ENCODE results near the gene LSAMP.

LSAMP gene

DNA sequence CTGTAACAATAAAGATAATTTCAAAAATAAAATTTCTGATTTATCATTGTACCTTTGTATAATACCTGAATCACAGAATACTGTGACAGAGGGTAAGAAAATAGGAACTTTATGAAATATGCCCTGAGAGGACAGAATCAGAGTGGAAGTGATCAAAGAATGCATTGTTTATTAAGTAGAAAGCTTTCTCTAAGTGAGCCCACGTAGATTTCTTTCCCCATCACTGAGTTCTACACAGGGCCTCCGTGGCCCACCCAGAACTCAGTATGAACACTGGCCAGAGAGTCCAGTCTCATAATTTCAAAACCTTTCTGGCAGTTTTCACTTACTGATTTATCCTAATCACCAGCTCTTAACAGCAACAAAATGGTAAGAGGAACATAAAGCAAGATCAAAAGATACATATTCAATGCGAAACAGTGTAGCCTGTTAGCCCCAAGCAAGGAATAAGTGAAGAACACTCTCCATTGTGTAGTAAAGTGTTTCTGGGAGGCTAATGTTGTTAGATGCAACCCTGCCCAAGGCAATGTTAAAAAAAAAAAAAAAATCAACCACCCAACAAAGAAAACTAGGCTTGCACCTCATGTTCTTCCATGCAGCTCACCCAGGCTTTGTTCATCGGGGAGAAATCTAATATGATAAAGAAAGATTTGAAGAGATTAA is 341.3 kb downstream of the LSAMP start:
- DNase-seq: no peak
- H3K79me2 ChIP-seq (ENCODE audit: control insufficient read depth, insufficient read depth, low read length, poor library complexity): no peaks in the 10 kb centered on the region
- no peak overlapping the region for H2BK5ac ChIP-seq (ENCODE audit: low read depth, low read length, poor library complexity)
- H2AK5ac ChIP-seq (ENCODE audit: low read length): no peak overlapping the region
- no peak overlapping the region for H3K9ac ChIP-seq (ENCODE audit: low read length)
- H2AFZ ChIP-seq (ENCODE audit: insufficient read depth, low read length, poor library complexity): no peak overlapping the region
- H3K4me1 ChIP-seq (ENCODE audit: control insufficient read depth in 1 of 2, insufficient read depth in 2 of 2, low read length in 2 of 2): no peaks in the 10 kb centered on the region
- no peaks in the 10 kb centered on the region for H3K79me1 ChIP-seq (ENCODE audit: low read length)
- H3K27me3 ChIP-seq (ENCODE audit: insufficient read depth, low read length): no peaks in the 10 kb centered on the region
- H3K36me3 ChIP-seq (ENCODE audit: control insufficient read depth in 1 of 2, insufficient read depth in 2 of 2, low read length in 2 of 2): no peaks in the 10 kb centered on the region
- no peak overlapping the region for H4K8ac ChIP-seq (ENCODE audit: low read depth, low read length)
- no peak overlapping the region for H3K4me3 ChIP-seq (ENCODE audit: low read depth, low read length)
- no peak overlapping the region for H3K14ac ChIP-seq (ENCODE audit: low read length)
- no peak overlapping the region for H3K4ac ChIP-seq (ENCODE audit: low read depth, low read length)
- no CpG with 5 or more reads among the region's 4 CpGs for whole genome bisulfite sequencing (ENCODE audit: extremely low coverage, insufficient coverage, insufficient read length)
- no peak overlapping the region for H4K12ac ChIP-seq (ENCODE audit: low read depth, low read length)
- no peak overlapping the region for H3K23ac ChIP-seq (ENCODE audit: low read length)
- no peaks in the 10 kb centered on the region for H3K9me3 ChIP-seq (ENCODE audit: insufficient read depth, low read depth, low read length)
- no peak overlapping the region for H2BK12ac ChIP-seq (ENCODE audit: low read length)
- H3K4me2 ChIP-seq (ENCODE audit: low read length): no peak overlapping the region
- H4K91ac ChIP-seq (ENCODE audit: low read depth, low read length): no peak overlapping the region
- no peak overlapping the region for H2BK120ac ChIP-seq (ENCODE audit: insufficient read depth, low read length, poor library complexity)
- no peak overlapping the region for H3K18ac ChIP-seq (ENCODE audit: low read length)
- no peak overlapping the region for H3K27ac ChIP-seq (ENCODE audit: low read depth, low read length)

- Histone ChIP-seq H3K79me1 (ENCODE audit: low read length) (no peaks in the 10 kb centered on the region), H3K27me3 (ENCODE audit: insufficient read depth, low read length) (no peaks in the 10 kb centered on the region), H4K8ac (ENCODE audit: low read depth, low read length) (no peak overlapping the region), H2AFZ (ENCODE audit: insufficient read depth, low read length, poor library complexity) (no peak overlapping the region), H3K4ac (ENCODE audit: low read depth, low read length) (no peak overlapping the region), H3K9me3 (ENCODE audit: insufficient read depth, low read depth, low read length) (no peaks in the 10 kb centered on the region), H4K91ac (ENCODE audit: low read depth, low read length) (no peak overlapping the region), H3K4me3 (ENCODE audit: low read depth, low read length) (no peak overlapping the region), H3K4me1 (ENCODE audit: control insufficient read depth in 1 of 2, insufficient read depth in 2 of 2, low read length in 2 of 2) (no peaks in the 10 kb centered on the region), H2BK12ac (ENCODE audit: low read length) (no peak overlapping the region), H3K79me2 (ENCODE audit: control insufficient read depth, insufficient read depth, low read length, poor library complexity) (no peaks in the 10 kb centered on the region), H3K9ac (ENCODE audit: low read length) (no peak overlapping the region), H3K18ac (ENCODE audit: low read length) (no peak overlapping the region), H3K23ac (ENCODE audit: low read length) (no peak overlapping the region), H4K12ac (ENCODE audit: low read depth, low read length) (no peak overlapping the region), H2AK5ac (ENCODE audit: low read length) (no peak overlapping the region), H3K27ac (ENCODE audit: low read depth, low read length) (no peak overlapping the region), H2BK5ac (ENCODE audit: low read depth, low read length, poor library complexity) (no peak overlapping the region), H3K36me3 (ENCODE audit: control insufficient read depth in 1 of 2, insufficient read depth in 2 of 2, low read length in 2 of 2) (no peaks in the 10 kb centered on the region), H3K14ac (ENCODE audit: low read length) (no peak overlapping the region), H2BK120ac (ENCODE audit: insufficient read depth, low read length, poor library complexity) (no peak overlapping the region), H3K4me2 (ENCODE audit: low read length) (no peak overlapping the region)
- no peak for DNase-seq
These were observed 343.2 kb downstream of the LSAMP start for GRCh38 chr3:116102037-116102436.

DNA sequence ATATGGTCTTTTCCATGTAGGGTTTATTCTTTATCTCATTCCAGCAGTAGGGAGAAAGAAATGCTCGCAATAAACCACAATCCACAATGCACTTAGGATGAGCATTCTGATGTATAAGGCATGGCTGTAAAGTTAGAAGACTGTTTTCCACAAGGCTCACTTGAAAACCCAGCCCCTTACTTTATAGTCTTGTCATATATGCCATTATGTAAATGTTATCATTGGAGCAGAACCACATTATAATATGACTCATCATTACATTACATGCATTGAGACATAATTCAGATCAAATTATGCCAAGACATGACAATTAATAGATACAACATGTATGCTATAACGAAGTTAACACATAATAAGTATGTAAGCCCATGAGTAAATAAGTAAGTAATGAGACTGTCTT is 348.1 kb downstream of the LSAMP start:
- no peak for DNase-seq
- Histone ChIP-seq H3K79me1 (ENCODE audit: low read length) (no peaks in the 10 kb centered on the region), H4K12ac (ENCODE audit: low read depth, low read length) (no peak overlapping the region), H3K4me2 (ENCODE audit: low read length) (no peak overlapping the region), H3K23ac (ENCODE audit: low read length) (no peak overlapping the region), H3K27ac (ENCODE audit: low read depth, low read length) (no peak overlapping the region), H2AK5ac (ENCODE audit: low read length) (no peak overlapping the region), H3K14ac (ENCODE audit: low read length) (no peak overlapping the region), H4K91ac (ENCODE audit: low read depth, low read length) (no peak overlapping the region), H2AFZ (ENCODE audit: insufficient read depth, low read length, poor library complexity) (no peak overlapping the region), H3K4me3 (ENCODE audit: low read depth, low read length) (no peak overlapping the region), H3K4me1 (ENCODE audit: control insufficient read depth in 1 of 2, insufficient read depth in 2 of 2, low read length in 2 of 2) (no peaks in the 10 kb centered on the region), H2BK5ac (ENCODE audit: low read depth, low read length, poor library complexity) (no peak overlapping the region), H3K18ac (ENCODE audit: low read length) (no peak overlapping the region), H4K8ac (ENCODE audit: low read depth, low read length) (no peak overlapping the region), H2BK12ac (ENCODE audit: low read length) (no peak overlapping the region), H3K9me3 (ENCODE audit: insufficient read depth, low read depth, low read length) (no peaks in the 10 kb centered on the region), H3K36me3 (ENCODE audit: control insufficient read depth in 1 of 2, insufficient read depth in 2 of 2, low read length in 2 of 2) (no peaks in the 10 kb centered on the region), H3K27me3 (ENCODE audit: insufficient read depth, low read length) (no peaks in the 10 kb centered on the region), H3K79me2 (ENCODE audit: control insufficient read depth, insufficient read depth, low read length, poor library complexity) (no peaks in the 10 kb centered on the region), H3K9ac (ENCODE audit: low read length) (no peak overlapping the region), H2BK120ac (ENCODE audit: insufficient read depth, low read length, poor library complexity) (no peak overlapping the region), H3K4ac (ENCODE audit: low read depth, low read length) (no peak overlapping the region)
- WGBS (ENCODE audit: extremely low coverage, insufficient coverage, insufficient read length): no CpG with 5 or more reads among the region's 2 CpGs

GRCh38 chr3:116096631-116097030 is 348.7 kb downstream of the LSAMP start:
- no peaks in the 10 kb centered on the region for H3K27me3 ChIP-seq (ENCODE audit: insufficient read depth, low read length)
- no peaks in the 10 kb centered on the region for H3K79me2 ChIP-seq (ENCODE audit: control insufficient read depth, insufficient read depth, low read length, poor library complexity)
- no peak overlapping the region for H3K9ac ChIP-seq (ENCODE audit: low read length)
- DNase-seq: no peak
- H4K8ac ChIP-seq (ENCODE audit: low read depth, low read length): no peak overlapping the region
- H2BK12ac ChIP-seq (ENCODE audit: low read length): no peak overlapping the region
- WGBS (ENCODE audit: extremely low coverage, insufficient coverage, insufficient read length): no CpG with 5 or more reads among the region's 2 CpGs
- H3K4me2 ChIP-seq (ENCODE audit: low read length): no peak overlapping the region
- no peaks in the 10 kb centered on the region for H3K79me1 ChIP-seq (ENCODE audit: low read length)
- H3K18ac ChIP-seq (ENCODE audit: low read length): no peak overlapping the region
- no peaks in the 10 kb centered on the region for H3K4me1 ChIP-seq (ENCODE audit: control insufficient read depth in 1 of 2, insufficient read depth in 2 of 2, low read length in 2 of 2)
- H3K9me3 ChIP-seq (ENCODE audit: insufficient read depth, low read depth, low read length): no peaks in the 10 kb centered on the region
- no peak overlapping the region for H3K4ac ChIP-seq (ENCODE audit: low read depth, low read length)
- no peak overlapping the region for H3K4me3 ChIP-seq (ENCODE audit: low read depth, low read length)
- H2AFZ ChIP-seq (ENCODE audit: insufficient read depth, low read length, poor library complexity): no peak overlapping the region
- no peak overlapping the region for H4K91ac ChIP-seq (ENCODE audit: low read depth, low read length)
- no peak overlapping the region for H2BK120ac ChIP-seq (ENCODE audit: insufficient read depth, low read length, poor library complexity)
- H3K14ac ChIP-seq (ENCODE audit: low read length): no peak overlapping the region
- no peaks in the 10 kb centered on the region for H3K36me3 ChIP-seq (ENCODE audit: control insufficient read depth in 1 of 2, insufficient read depth in 2 of 2, low read length in 2 of 2)
- H2AK5ac ChIP-seq (ENCODE audit: low read length): no peak overlapping the region
- H4K12ac ChIP-seq (ENCODE audit: low read depth, low read length): no peak overlapping the region
- no peak overlapping the region for H3K23ac ChIP-seq (ENCODE audit: low read length)
- no peak overlapping the region for H2BK5ac ChIP-seq (ENCODE audit: low read depth, low read length, poor library complexity)
- no peak overlapping the region for H3K27ac ChIP-seq (ENCODE audit: low read depth, low read length)

Data from trophoblast cell (in vitro differentiated cells and primary cell).